Measurements from ENCODE around the gene CTDP1. TPM values are rescaled to one million over a fixed set of nuclear protein-coding genes. Genes with fewer than 3 reads are reported as not detected.
"Not testable (repeated sequence)": the region's sequence is repeated elsewhere in the genome, so short reads cannot be mapped to it uniquely, and the experiment has no call there.

The CTDP1 gene
- total RNA-seq, 3 donors from 2014 or later = 15.0 to 21.0 (median 19.9) TPM

DNA sequence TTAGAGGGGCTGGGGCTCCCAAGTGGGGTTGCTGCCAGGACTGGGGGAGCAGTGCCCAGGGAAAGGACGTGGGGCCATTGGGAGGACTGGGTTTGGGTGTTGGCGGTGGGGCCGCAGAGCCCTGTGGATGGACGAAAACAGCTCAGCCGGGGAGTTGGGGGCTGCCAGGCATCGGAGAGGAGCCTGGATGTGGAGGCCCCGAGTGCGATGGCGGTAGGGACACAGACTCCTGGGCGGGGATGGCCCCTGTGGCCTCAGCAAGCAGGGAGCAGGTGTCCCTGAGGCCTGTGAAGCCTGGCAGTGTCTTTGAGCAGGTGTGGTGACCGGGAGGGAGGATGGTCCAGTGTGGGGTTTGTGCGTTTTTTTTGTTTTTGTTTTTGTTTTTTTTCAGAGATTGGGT lies 13.3 kb downstream of the CTDP1 start:
- peaks cover 6% of the 10 kb centered on the region for H3K36me3 ChIP-seq
- TF ChIP-seq CTCF (IDR thresholded peaks at IDR 0.05) (no peak), POLR2AphosphoS5 (IDR thresholded peaks at IDR 0.05) (no peak)
- intact Hi-C loops (cut with DNase I; ENCODE audit: low total_unique reads) = no loop called here
- H3K9me3 ChIP-seq = no peaks in the 10 kb centered on the region
- H3K27ac ChIP-seq = no peak overlapping the region
- no peaks in the 10 kb centered on the region for H3K4me1 ChIP-seq
- no peaks in the 10 kb centered on the region for H3K27me3 ChIP-seq
- DNase-seq (ENCODE audit: low spot score in 2 of 2) = no peak
- no peak overlapping the region for H3K4me3 ChIP-seq

GRCh38 chr18:79693561-79694205 lies 14.1 kb downstream of the CTDP1 start:
- Histone ChIP-seq H3K27me3 (no peaks in the 10 kb centered on the region), H3K27ac (no peak overlapping the region), H3K36me3 (peaks cover 6% of the 10 kb centered on the region), H3K4me1 (no peaks in the 10 kb centered on the region), H3K4me3 (no peak overlapping the region), H3K9me3 (no peaks in the 10 kb centered on the region)
- intact Hi-C loops (cut with DNase I; ENCODE audit: low total_unique reads) = no loop called here
- TF ChIP-seq POLR2AphosphoS5 (IDR thresholded peaks at IDR 0.05) = no peak
- TF ChIP-seq CTCF (IDR thresholded peaks at IDR 0.05) = no peak
- TF ChIP-seq POLR2A (IDR thresholded peaks at IDR 0.05) = no peak
- DNase-seq (ENCODE audit: low spot score in 2 of 2) = no peak

- H3K27ac ChIP-seq; H3K36me3 ChIP-seq; DNase-seq (ENCODE audit: low spot score in 2 of 2); H3K27me3 ChIP-seq; intact Hi-C loops (cut with DNase I; ENCODE audit: low total_unique reads); H3K4me3 ChIP-seq; H3K9me3 ChIP-seq; H3K4me1 ChIP-seq: not testable (repeated sequence)
These were observed 14.7 kb downstream of the CTDP1 start for GRCh38 chr18:79694206-79694894.

DNA sequence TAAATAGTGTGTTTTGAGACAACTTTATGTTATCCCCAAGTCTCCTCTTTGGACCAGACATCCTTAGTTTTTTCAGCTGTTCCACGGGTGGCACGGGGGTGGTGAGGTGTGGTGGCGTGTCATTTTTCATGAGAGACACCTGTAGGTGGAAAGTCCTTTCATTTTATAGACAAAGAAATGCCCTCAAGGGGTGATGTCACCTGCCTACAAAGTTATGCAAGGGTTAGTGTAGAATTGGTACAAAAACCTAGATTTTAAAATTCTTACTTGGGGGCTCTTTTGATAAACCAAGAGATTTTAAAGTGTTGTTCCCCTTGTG lies 15.3 kb downstream of the CTDP1 start:
- Histone ChIP-seq H3K36me3 (peaks cover 6% of the 10 kb centered on the region), H3K4me1 (no peaks in the 10 kb centered on the region), H3K27me3 (no peaks in the 10 kb centered on the region), H3K4me3 (no peak overlapping the region), H3K27ac (no peak overlapping the region), H3K9me3 (no peaks in the 10 kb centered on the region)
- no peak for TF ChIP-seq CTCF (IDR thresholded peaks at IDR 0.05)
- TF ChIP-seq POLR2AphosphoS5 (IDR thresholded peaks at IDR 0.05) = no peak
- no peak for TF ChIP-seq POLR2A (IDR thresholded peaks at IDR 0.05)
- intact Hi-C loops (cut with DNase I; ENCODE audit: low total_unique reads) = no loop called here
- no peak for DNase-seq (ENCODE audit: low spot score in 2 of 2)

DNA sequence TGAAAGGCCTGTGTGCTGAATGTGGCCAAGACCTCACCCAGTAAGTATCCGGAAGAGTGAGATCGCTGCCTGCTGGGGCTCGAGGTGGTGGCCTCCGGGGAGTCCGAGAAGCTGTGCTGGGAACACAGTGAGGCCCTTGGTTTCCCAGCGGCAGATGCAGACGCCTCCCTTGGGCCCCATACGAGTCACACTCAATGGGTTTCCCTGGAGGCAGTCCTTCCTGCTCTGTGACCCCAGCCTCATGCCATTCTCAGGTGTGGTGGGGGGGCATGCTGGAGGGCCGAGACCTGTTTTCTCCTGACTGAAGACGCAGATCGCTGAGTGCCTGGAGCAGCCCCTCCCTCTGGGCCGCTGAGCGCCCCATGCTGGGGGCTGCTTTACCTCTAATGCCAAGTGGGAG lies 15.7 kb downstream of the CTDP1 start:
- no peak overlapping the region for H3K4me3 ChIP-seq
- H3K9me3 ChIP-seq = no peaks in the 10 kb centered on the region
- H3K4me1 ChIP-seq = no peaks in the 10 kb centered on the region
- intact Hi-C loops (cut with DNase I; ENCODE audit: low total_unique reads) = no loop called here
- no peak for TF ChIP-seq POLR2AphosphoS5 (IDR thresholded peaks at IDR 0.05)
- TF ChIP-seq POLR2A (IDR thresholded peaks at IDR 0.05) = no peak
- TF ChIP-seq CTCF (IDR thresholded peaks at IDR 0.05) = no peak
- no peaks in the 10 kb centered on the region for H3K27me3 ChIP-seq
- no peak overlapping the region for H3K27ac ChIP-seq
- H3K36me3 ChIP-seq = peaks cover 6% of the 10 kb centered on the region
- DNase-seq (ENCODE audit: low spot score in 2 of 2) = no peak
